Hepatocyte (in vitro differentiated cells): ENCODE data around the gene CARM1. TPM values are rescaled to one million over a fixed set of nuclear protein-coding genes. Genes with fewer than 3 reads are reported as not detected.
"Not testable (repeated sequence)": the region's sequence is repeated elsewhere in the genome, so short reads cannot be mapped to it uniquely, and the experiment has no call there.

Experiments
- DNase-seq: peaks from one replicate; pipeline ENCODE4 v3.0.0-alpha.2; 2016; ENCODE audit warnings: low spot score
- H2AFZ ChIP-seq: fragments of 200-600 bp; sonication (generic); 2 replicates; pipeline ENCODE4 v1.6.0; 2016; ENCODE audit warnings: antibody characterized with exemption, mild to moderate bottlenecking
- H3K27ac ChIP-seq: fragments of 200-600 bp; sonication (generic); 2 replicates; pipeline ENCODE4 v1.5.1; 2016; ENCODE audit warnings: mild to moderate bottlenecking
- H3K27me3 ChIP-seq: fragments of 200-600 bp; sonication (generic); 2 replicates; pipeline ENCODE4 v1.6.1; 2016
- H3K36me3 ChIP-seq: fragments of 200-600 bp; sonication (generic); replicated peaks from 2 replicates; pipeline ENCODE4 v1.5.1; 2016; ENCODE audit warnings: low read depth; ENCODE audit not compliant: insufficient read depth
- H3K4me1 ChIP-seq: fragments of 200-600 bp; sonication (generic); 2 replicates; pipeline ENCODE4 v1.5.1; 2016; ENCODE audit warnings: mild to moderate bottlenecking, moderate library complexity; ENCODE audit not compliant: insufficient read depth
- H3K4me2 ChIP-seq: fragments of 200-600 bp; sonication (generic); 2 replicates; pipeline ENCODE4 v1.6.0; 2016
- H3K4me3 ChIP-seq: fragments of 200-600 bp; sonication (generic); 2 replicates; pipeline ENCODE4 v1.5.1; 2016; ENCODE audit warnings: mild to moderate bottlenecking
- H3K79me2 ChIP-seq: fragments of 200-600 bp; sonication (generic); 2 replicates; pipeline ENCODE4 v1.6.0; 2017; ENCODE audit warnings: mild to moderate bottlenecking
- H3K9me2 ChIP-seq: fragments of 200-600 bp; sonication (generic); replicated peaks from 2 replicates; pipeline ENCODE4 v1.6.0; 2017; ENCODE audit warnings: mild to moderate bottlenecking; ENCODE audit not compliant: insufficient read depth
- H3K9me3 ChIP-seq: fragments of 200-600 bp; sonication (generic); 2 replicates; pipeline ENCODE4 v1.5.1; 2016; ENCODE audit warnings: low read depth, mild to moderate bottlenecking
- H4K20me1 ChIP-seq: fragments of 200-600 bp; sonication (generic); 2 replicates; pipeline ENCODE4 v1.6.0; 2016; ENCODE audit warnings: mild to moderate bottlenecking; ENCODE audit not compliant: insufficient read depth, poor library complexity, severe bottlenecking
- CTCF ChIP-seq: fragments of 200-600 bp; sonication (generic); IDR thresholded peaks from 2 replicates; pipeline ENCODE4 v1.5.1; 2016; ENCODE audit warnings: antibody characterized with exemption, mild to moderate bottlenecking; ENCODE audit not compliant: poor library complexity
- EZH2 ChIP-seq: fragments of 200-600 bp; sonication (generic); IDR thresholded peaks from 2 replicates; pipeline ENCODE4 v1.6.1; 2016; ENCODE audit warnings: antibody characterized with exemption, mild to moderate bottlenecking, borderline replicate concordance
- EZH2phosphoT487 ChIP-seq: fragments of 200-600 bp; sonication (generic); IDR thresholded peaks from one replicate; pipeline ENCODE4 v1.6.1; 2018; ENCODE audit warnings: antibody characterized with exemption, mild to moderate bottlenecking, low read depth, moderate library complexity; ENCODE audit not compliant: unreplicated experiment, severe bottlenecking
- WGBS: methylation state at CpG from one replicate; pipeline ENCODE4 v1.1.6; 2016; ENCODE audit warnings: low lambda C conversion rate; ENCODE audit errors: missing lambda C conversion rate; 5-methylcytosine and 5-hydroxymethylcytosine counted together
- polyA plus RNA-seq: library from polyadenylated mRNA; unstranded; fragments of >200 nt; fragmentation: Nextera tagmentation; extraction: Ambion mirVana; gene quantifications from 2 replicates; pipeline ENCODE4 v1.2.1, GENCODE V29; 2016
- total RNA-seq: library from RNA; depleted of rRNA; stranded (reverse); fragments of >200 nt; gene quantifications from 2 replicates; pipeline ENCODE4 v1.2.3, GENCODE V29; 2014

Gene CARM1
- total and polyA plus RNA-seq, 2 experiments from 2014 or later = 34.3 to 45.7 TPM

- peak; percentile 43 for DNase-seq
- H3K79me2 ChIP-seq = peaks cover 65% of the 10 kb centered on the region
- no peaks in the 10 kb centered on the region for H3K9me2 ChIP-seq
- peak overlapping the region; percentile 65 for H3K4me3 ChIP-seq
- H2AFZ ChIP-seq = peak overlapping the region; percentile 36
- H4K20me1 ChIP-seq = peaks cover 4% of the 10 kb centered on the region
- 8% methylated on average over 27 of the region's 27 CpGs for WGBS
- H3K4me1 ChIP-seq = peaks cover 12% of the 10 kb centered on the region
- peak overlapping the region; percentile 96 for H3K4me2 ChIP-seq
- peak overlapping the region; percentile 76 for H3K27ac ChIP-seq
- TF ChIP-seq EZH2 (no peak), EZH2phosphoT487 (no peak), CTCF (no peak)
- H3K27me3 ChIP-seq = no peaks in the 10 kb centered on the region
- H3K9me3 ChIP-seq = no peaks in the 10 kb centered on the region
- H3K36me3 ChIP-seq = no peaks in the 10 kb centered on the region
Measured at GRCh38 chr19:10929402-10929794, 58.0 kb downstream of the CARM1 start.

- H3K36me3 ChIP-seq = no peaks in the 10 kb centered on the region
- peaks cover 8% of the 10 kb centered on the region for H3K4me1 ChIP-seq
- WGBS = 85% methylated on average over 9 of the region's 9 CpGs
- no peak overlapping the region for H2AFZ ChIP-seq
- H3K4me3 ChIP-seq = no peak overlapping the region
- no peak overlapping the region for H3K4me2 ChIP-seq
- no peak for TF ChIP-seq CTCF
- no peak for TF ChIP-seq EZH2
- TF ChIP-seq EZH2phosphoT487 = no peak
- no peak for DNase-seq
- H3K27me3 ChIP-seq = no peaks in the 10 kb centered on the region
- no peaks in the 10 kb centered on the region for H3K9me3 ChIP-seq
- H3K9me2 ChIP-seq = no peaks in the 10 kb centered on the region
- H3K79me2 ChIP-seq = peaks cover 28% of the 10 kb centered on the region
- H3K27ac ChIP-seq = no peak overlapping the region
- H4K20me1 ChIP-seq = peaks cover 4% of the 10 kb centered on the region
Measured at GRCh38 chr19:10935371-10936059, 64.2 kb downstream of the CARM1 start.

GRCh38 chr19:10936661-10937084 is 65.3 kb downstream of the CARM1 start:
- DNase-seq = peak; percentile 91
- peak overlapping the region; percentile 66 for H3K4me2 ChIP-seq
- H3K27me3 ChIP-seq = no peaks in the 10 kb centered on the region
- H4K20me1 ChIP-seq = peaks cover 4% of the 10 kb centered on the region
- peaks cover 8% of the 10 kb centered on the region for H3K4me1 ChIP-seq
- peak overlapping the region; percentile 71 for H2AFZ ChIP-seq
- peak overlapping the region; percentile 8 for H3K27ac ChIP-seq
- TF ChIP-seq EZH2 = no peak
- TF ChIP-seq CTCF = peak; percentile 67
- H3K36me3 ChIP-seq = no peaks in the 10 kb centered on the region
- peaks cover 17% of the 10 kb centered on the region for H3K79me2 ChIP-seq
- 4% methylated on average over 11 of the region's 11 CpGs for WGBS
- H3K9me3 ChIP-seq = no peaks in the 10 kb centered on the region
- H3K9me2 ChIP-seq = no peaks in the 10 kb centered on the region
- H3K4me3 ChIP-seq = no peak overlapping the region

- not testable (repeated sequence) for H3K27me3 ChIP-seq, H3K9me3 ChIP-seq, H3K79me2 ChIP-seq, H3K4me2 ChIP-seq, H4K20me1 ChIP-seq, DNase-seq, H2AFZ ChIP-seq, H3K4me1 ChIP-seq, H3K27ac ChIP-seq, H3K36me3 ChIP-seq, H3K9me2 ChIP-seq, H3K4me3 ChIP-seq
- 88% methylated on average over 14 of the region's 14 CpGs for WGBS
Measured at GRCh38 chr19:10941649-10942048, 70.3 kb downstream of the CARM1 start.

GRCh38 chr19:10943412-10943811 is 72.1 kb downstream of the CARM1 start:
- H3K27ac ChIP-seq, H3K79me2 ChIP-seq, H3K4me3 ChIP-seq, DNase-seq, H3K9me2 ChIP-seq, H3K27me3 ChIP-seq, H4K20me1 ChIP-seq, H2AFZ ChIP-seq, H3K4me2 ChIP-seq, H3K36me3 ChIP-seq, H3K9me3 ChIP-seq, H3K4me1 ChIP-seq: not testable (repeated sequence)
- WGBS = 84% methylated on average over 4 of the region's 4 CpGs
